ENCODE data around the gene MACROH2A2. TPM values are rescaled to one million over a fixed set of nuclear protein-coding genes. Genes with fewer than 3 reads are reported as not detected.

MACROH2A2 gene
- total and polyA plus RNA-seq, 10 of the 15 experiments (the other 5 are each of a cell fraction or from before 2014, with no cell fraction given), result 0.14 to 0.24 TPM; not detected in 8

DNA sequence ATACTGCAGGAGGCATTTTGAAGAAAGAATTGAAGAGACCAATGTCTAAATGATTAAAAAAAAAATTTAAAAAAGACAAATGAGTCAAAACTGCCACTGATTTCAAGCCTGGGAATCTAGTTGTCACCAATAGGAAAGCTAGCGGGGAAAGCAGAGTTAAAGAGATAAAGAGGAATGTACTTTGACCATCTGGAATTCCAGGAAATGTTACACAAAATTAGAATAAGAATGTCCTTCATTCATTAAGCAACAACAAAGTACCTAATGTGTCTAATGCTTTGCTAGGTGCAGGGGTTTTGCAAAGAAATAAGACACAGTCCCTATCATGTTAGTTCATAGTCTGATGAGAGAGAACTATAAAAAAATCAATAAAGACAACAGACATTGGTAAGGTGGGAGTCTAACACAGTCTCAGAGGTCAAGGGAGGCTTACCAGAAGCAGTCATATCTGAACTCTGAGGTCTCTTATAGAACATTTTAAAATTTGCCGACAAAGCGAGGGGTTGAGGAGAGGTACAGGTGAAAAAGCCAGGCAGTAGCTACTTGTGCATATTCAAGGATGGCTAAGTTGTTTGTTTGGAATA, 102.7 kb downstream of the MACROH2A2 start:
- ATAC-seq, result no peak
- no peaks in the 10 kb centered on the region for H4K20me1 ChIP-seq (ENCODE audit: control insufficient read depth, insufficient read depth)
- in situ Hi-C loops (cut with MboI) (no loop called here), intact Hi-C loops (cut with micrococcal nuclease; ENCODE audit: unreplicated experiment) (no loop called here)
- no peaks in the 10 kb centered on the region for H3K27me3 ChIP-seq (replicated peaks in 1 of 2; ENCODE audit: control insufficient read depth in 2 of 2, insufficient read depth in 2 of 2, low read length in 1 of 2)
- no peak overlapping the region for H2AFZ ChIP-seq (ENCODE audit: control insufficient read depth, low read depth, low read length)
- H3K9me3 ChIP-seq (replicated peaks; ENCODE audit: control insufficient read depth, insufficient read depth, low read length), result no peaks in the 10 kb centered on the region
- no peak for FAIRE-seq
- no peak overlapping the region for H3K9ac ChIP-seq (ENCODE audit: control insufficient read depth, insufficient read depth, low read length)
- 63% methylated on average over 3 of the region's 3 CpGs for WGBS (ENCODE audit: insufficient coverage, insufficient replicate concordance, low lambda C conversion rate, missing lambda C conversion rate)
- ChIA-PET CTCF (interaction anchor here (2.1 kb wide), 1 partner anchor 9 kb away, joined by 15 read pairs; the partner anchor contains the start of gene TYSND1), POLR2A (interaction anchor here (1.1 to 1.2 kb wide), 2 partner anchors 15 to 22 kb away, joined by 3 to 4 read pairs; no protein-coding TSS in a partner anchor), RAD21 (ENCODE audit: unreplicated experiment) (interaction anchor here (0.5 to 1.5 kb wide), 2 partner anchors 9 to 210 kb away, joined by 5 to 8 read pairs; partner anchors contain the start of gene TYSND1), SMC1A (ENCODE audit: uncharacterized antibody, unreplicated experiment) (interaction anchor here (0.8 to 1.5 kb wide), 2 partner anchors 9 to 212 kb away, joined by 3 to 4 read pairs; partner anchors contain the start of gene TYSND1)
- no peak overlapping the region for H3K27ac ChIP-seq (ENCODE audit: control insufficient read depth, insufficient read depth)
- no peak overlapping the region for H3K4me2 ChIP-seq (ENCODE audit: control insufficient read depth, insufficient read depth)
- H3K79me2 ChIP-seq (ENCODE audit: control insufficient read depth, insufficient read depth, low read length), result peaks cover 8% of the 10 kb centered on the region
- BruUV-seq (replicated peaks), result no TSS peak
- H3K36me3 ChIP-seq (ENCODE audit: control insufficient read depth in 2 of 2, insufficient read depth in 2 of 2, low read length in 1 of 2), result peaks cover 13 to 28% of the 10 kb centered on the region in 2 experiments
- no peaks in the 10 kb centered on the region for H3K4me1 ChIP-seq (ENCODE audit: control insufficient read depth, insufficient read depth, low read length)
- H3K4me3 ChIP-seq, result no peak overlapping the region
- no peak for DNase-seq (ENCODE audit: low read depth, low spot score)
- no peak for TF ChIP-seq RCOR1 (conservative IDR thresholded peaks at IDR 0.05; ENCODE audit: low read depth, low read length)
- TF ChIP-seq, protein P1, sequence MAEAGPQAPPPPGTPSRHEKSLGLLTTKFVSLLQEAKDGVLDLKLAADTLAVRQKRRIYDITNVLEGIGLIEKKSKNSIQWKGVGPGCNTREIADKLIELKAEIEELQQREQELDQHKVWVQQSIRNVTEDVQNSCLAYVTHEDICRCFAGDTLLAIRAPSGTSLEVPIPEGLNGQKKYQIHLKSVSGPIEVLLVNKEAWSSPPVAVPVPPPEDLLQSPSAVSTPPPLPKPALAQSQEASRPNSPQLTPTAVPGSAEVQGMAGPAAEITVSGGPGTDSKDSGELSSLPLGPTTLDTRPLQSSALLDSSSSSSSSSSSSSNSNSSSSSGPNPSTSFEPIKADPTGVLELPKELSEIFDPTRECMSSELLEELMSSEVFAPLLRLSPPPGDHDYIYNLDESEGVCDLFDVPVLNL (IDR thresholded peaks at IDR 0.05; ENCODE audit: low read depth, low read length), result no peak
- no peak for TF ChIP-seq YBX1 (IDR thresholded peaks at IDR 0.05)
- TF ChIP-seq, protein P2, sequence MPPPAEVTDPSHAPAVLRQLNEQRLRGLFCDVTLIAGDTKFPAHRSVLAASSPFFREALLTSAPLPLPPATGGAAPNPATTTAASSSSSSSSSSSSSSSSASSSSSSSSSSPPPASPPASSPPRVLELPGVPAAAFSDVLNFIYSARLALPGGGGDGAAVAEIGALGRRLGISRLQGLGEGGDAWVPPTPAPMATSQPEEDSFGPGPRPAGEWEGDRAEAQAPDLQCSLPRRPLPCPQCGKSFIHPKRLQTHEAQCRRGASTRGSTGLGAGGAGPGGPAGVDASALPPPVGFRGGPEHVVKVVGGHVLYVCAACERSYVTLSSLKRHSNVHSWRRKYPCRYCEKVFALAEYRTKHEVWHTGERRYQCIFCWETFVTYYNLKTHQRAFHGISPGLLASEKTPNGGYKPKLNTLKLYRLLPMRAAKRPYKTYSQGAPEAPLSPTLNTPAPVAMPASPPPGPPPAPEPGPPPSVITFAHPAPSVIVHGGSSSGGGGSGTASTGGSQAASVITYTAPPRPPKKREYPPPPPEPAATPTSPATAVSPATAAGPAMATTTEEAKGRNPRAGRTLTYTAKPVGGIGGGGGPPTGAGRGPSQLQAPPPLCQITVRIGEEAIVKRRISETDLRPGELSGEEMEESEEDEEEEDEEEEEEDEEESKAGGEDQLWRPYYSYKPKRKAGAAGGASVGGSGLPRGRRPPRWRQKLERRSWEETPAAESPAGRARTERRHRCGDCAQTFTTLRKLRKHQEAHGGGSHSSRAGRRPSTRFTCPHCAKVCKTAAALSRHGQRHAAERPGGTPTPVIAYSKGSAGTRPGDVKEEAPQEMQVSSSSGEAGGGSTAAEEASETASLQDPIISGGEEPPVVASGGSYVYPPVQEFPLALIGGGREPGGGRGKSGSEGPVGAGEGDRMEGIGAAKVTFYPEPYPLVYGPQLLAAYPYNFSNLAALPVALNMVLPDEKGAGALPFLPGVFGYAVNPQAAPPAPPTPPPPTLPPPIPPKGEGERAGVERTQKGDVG (CRISPR knock-in tag; IDR thresholded peaks at IDR 0.05), result no peak
- no peak for TF ChIP-seq SRF (IDR thresholded peaks at IDR 0.05; ENCODE audit: low read depth in 2 of 2, low read length in 2 of 2)
- TF ChIP-seq TCF7 (IDR thresholded peaks at IDR 0.05; ENCODE audit: borderline replicate concordance), result no peak
- TF ChIP-seq, protein P3, sequence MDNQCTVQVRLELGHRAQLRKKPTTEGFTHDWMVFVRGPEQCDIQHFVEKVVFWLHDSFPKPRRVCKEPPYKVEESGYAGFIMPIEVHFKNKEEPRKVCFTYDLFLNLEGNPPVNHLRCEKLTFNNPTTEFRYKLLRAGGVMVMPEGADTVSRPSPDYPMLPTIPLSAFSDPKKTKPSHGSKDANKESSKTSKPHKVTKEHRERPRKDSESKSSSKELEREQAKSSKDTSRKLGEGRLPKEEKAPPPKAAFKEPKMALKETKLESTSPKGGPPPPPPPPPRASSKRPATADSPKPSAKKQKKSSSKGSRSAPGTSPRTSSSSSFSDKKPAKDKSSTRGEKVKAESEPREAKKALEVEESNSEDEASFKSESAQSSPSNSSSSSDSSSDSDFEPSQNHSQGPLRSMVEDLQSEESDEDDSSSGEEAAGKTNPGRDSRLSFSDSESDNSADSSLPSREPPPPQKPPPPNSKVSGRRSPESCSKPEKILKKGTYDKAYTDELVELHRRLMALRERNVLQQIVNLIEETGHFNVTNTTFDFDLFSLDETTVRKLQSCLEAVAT (IDR thresholded peaks at IDR 0.05), result no peak
- no peak for TF ChIP-seq ZNF274 (IDR thresholded peaks at IDR 0.05; ENCODE audit: insufficient read depth, insufficient read length)
- TF ChIP-seq BHLHE40 (IDR thresholded peaks at IDR 0.05; ENCODE audit: borderline replicate concordance in 1 of 2, low read depth in 2 of 2, low read length in 1 of 2), result no peak
- TF ChIP-seq, protein P4, sequence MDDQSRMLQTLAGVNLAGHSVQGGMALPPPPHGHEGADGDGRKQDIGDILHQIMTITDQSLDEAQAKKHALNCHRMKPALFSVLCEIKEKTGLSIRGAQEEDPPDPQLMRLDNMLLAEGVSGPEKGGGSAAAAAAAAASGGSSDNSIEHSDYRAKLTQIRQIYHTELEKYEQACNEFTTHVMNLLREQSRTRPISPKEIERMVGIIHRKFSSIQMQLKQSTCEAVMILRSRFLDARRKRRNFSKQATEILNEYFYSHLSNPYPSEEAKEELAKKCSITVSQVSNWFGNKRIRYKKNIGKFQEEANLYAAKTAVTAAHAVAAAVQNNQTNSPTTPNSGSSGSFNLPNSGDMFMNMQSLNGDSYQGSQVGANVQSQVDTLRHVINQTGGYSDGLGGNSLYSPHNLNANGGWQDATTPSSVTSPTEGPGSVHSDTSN (IDR thresholded peaks at IDR 0.05; ENCODE audit: insufficient replicate concordance, low read depth, low read length), result no peak
- no peak for TF ChIP-seq PAX5 (IDR thresholded peaks at IDR 0.05; ENCODE audit: borderline replicate concordance, low read depth, low read length)
- TF ChIP-seq KAT2A (conservative IDR thresholded peaks at IDR 0.05; ENCODE audit: control insufficient read depth, low read depth, low read length), result no peak
- no peak for TF ChIP-seq RUNX3 (IDR thresholded peaks at IDR 0.05; ENCODE audit: low read length)
- TF ChIP-seq RELA (IDR thresholded peaks at IDR 0.05; ENCODE audit: borderline replicate concordance, partially characterized antibody), result no peak

Data from GM12878 (cell line).